NT2/D1 (cell line): ENCODE data around the gene RCOR1.

ENCODE experiments used
- DNase-seq: peaks from one replicate; pipeline ENCODE4 v3.0.0-alpha.2; 2011; ENCODE audit warnings: low read depth, low spot score
- H3K27me3 ChIP-seq: 2 replicates; pipeline ENCODE4 v1.6.0; 2011; ENCODE audit warnings: mild to moderate bottlenecking; ENCODE audit not compliant: insufficient read length, insufficient read depth
- H3K36me3 ChIP-seq: 2 replicates; pipeline ENCODE4 v1.6.1; 2011; ENCODE audit warnings: mild to moderate bottlenecking, low read length, mixed read lengths; ENCODE audit not compliant: insufficient read depth, insufficient read length
- H3K4me1 ChIP-seq: 2 replicates; pipeline ENCODE4 v1.5.1; 2011; ENCODE audit not compliant: insufficient read depth, insufficient read length
- H3K4me3 ChIP-seq: 2 replicates; pipeline ENCODE4 v1.5.1; 2011; ENCODE audit warnings: low read depth; ENCODE audit not compliant: insufficient read length
- H3K9ac ChIP-seq: 2 replicates; pipeline ENCODE4 v1.6.0; 2011; ENCODE audit warnings: low read depth; ENCODE audit not compliant: insufficient read length
- H3K9me3 ChIP-seq: 2 replicates; pipeline ENCODE4 v1.5.1; 2011; ENCODE audit warnings: mild to moderate bottlenecking, low read length; ENCODE audit not compliant: insufficient read depth
- SUZ12 ChIP-seq: IDR thresholded peaks from 2 replicates; pipeline ENCODE4 v1.6.1; 2011; ENCODE audit not compliant: insufficient read length, insufficient read depth; ENCODE audit errors: extremely low read depth
- YY1 ChIP-seq: IDR thresholded peaks from 2 replicates; pipeline ENCODE4 v1.6.1; 2011; ENCODE audit not compliant: insufficient read length, insufficient read depth
- ZNF274 ChIP-seq: IDR thresholded peaks from 2 replicates; pipeline ENCODE4 v1.6.1; 2011; ENCODE audit warnings: mild to moderate bottlenecking, low read depth, low read length

Gene RCOR1

DNA sequence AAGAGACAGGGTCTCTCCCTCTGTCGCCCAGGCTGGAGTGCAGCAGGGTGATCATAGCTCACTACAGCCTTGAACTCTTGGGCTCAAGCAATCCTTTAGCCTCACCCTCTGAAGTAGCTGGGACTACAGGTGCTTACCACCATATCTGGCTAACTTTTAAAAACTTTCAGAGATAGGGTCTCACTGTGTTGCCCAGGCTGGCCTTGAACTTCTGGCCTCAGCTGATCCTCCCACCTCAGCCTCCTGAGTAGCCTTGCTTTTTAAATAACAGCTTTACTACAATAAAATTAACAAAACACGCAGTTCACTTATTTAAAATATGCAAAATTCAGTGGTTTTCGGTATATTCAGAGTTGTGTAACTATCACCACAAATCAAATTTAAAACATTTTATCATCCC, 79.0 kb downstream of the RCOR1 start:
- TF ChIP-seq ZNF274, result no peak
- no peak for TF ChIP-seq YY1
- TF ChIP-seq SUZ12, result no peak
- H3K4me3 ChIP-seq, result no peak overlapping the region
- no peaks in the 10 kb centered on the region for H3K4me1 ChIP-seq
- no peaks in the 10 kb centered on the region for H3K36me3 ChIP-seq
- peaks cover 9% of the 10 kb centered on the region; the same call in 1 of the 2 replicates for H3K9me3 ChIP-seq
- H3K27me3 ChIP-seq, result no peaks in the 10 kb centered on the region
- H3K9ac ChIP-seq, result no peak overlapping the region
- DNase-seq, result no peak

GRCh38 chr14:102672410-102672960, 80.0 kb downstream of the RCOR1 start:
- no peak overlapping the region for H3K9ac ChIP-seq
- peaks cover 9% of the 10 kb centered on the region; the same call in 1 of the 2 replicates for H3K9me3 ChIP-seq
- TF ChIP-seq SUZ12 (no peak), YY1 (no peak), ZNF274 (no peak)
- no peaks in the 10 kb centered on the region for H3K27me3 ChIP-seq
- DNase-seq, result no peak
- no peaks in the 10 kb centered on the region for H3K4me1 ChIP-seq
- no peak overlapping the region for H3K4me3 ChIP-seq
- no peaks in the 10 kb centered on the region for H3K36me3 ChIP-seq

DNA sequence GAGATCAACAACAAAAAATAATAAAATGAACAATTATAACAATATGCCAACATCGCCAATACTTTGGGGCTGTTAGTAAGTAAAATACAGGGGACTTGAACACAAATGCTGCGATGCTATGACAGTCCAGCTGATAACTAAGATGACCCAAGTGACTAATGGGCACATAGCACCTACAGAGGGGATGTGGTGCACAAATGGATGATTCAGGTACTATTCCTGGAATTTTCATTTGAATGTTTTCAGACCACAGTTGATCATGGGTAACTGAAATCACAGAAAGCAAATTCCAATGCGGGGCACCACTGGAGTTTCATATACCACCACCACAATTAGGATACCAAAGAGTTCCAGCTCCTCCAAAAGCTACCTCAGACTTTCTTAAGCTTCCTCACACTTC, 82.9 kb downstream of the RCOR1 start:
- no peak for TF ChIP-seq SUZ12
- TF ChIP-seq ZNF274, result no peak
- TF ChIP-seq YY1, result no peak
- H3K4me3 ChIP-seq, result no peak overlapping the region
- H3K9ac ChIP-seq, result no peak overlapping the region
- no peaks in the 10 kb centered on the region for H3K27me3 ChIP-seq
- DNase-seq, result no peak
- H3K4me1 ChIP-seq, result no peaks in the 10 kb centered on the region
- no peaks in the 10 kb centered on the region for H3K36me3 ChIP-seq
- peaks cover 15% of the 10 kb centered on the region; the same call in 1 of the 2 replicates for H3K9me3 ChIP-seq

DNA sequence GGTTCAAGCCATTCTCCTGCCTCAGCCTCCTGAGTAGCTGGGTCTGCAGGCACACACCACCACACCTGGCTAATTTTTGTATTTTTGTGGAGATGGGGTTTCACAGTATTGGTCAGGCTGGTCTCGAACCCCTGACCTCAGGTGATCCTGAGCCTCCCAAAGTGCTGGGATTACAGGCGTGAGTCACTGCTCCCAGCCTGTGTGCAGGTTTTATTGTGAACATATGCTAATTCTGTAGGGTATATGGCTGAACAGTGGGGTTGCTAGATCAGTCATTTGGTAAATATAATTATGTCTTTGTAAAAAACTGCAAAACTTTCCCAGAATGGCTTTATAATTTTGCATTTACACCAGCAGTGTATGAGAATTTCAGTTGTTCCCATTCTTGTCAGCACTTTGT, 85.9 kb downstream of the RCOR1 start:
- no peak overlapping the region for H3K9ac ChIP-seq
- no peaks in the 10 kb centered on the region for H3K27me3 ChIP-seq
- H3K9me3 ChIP-seq, result peaks cover 15% of the 10 kb centered on the region; the same call in 1 of the 2 replicates
- H3K4me3 ChIP-seq, result no peak overlapping the region
- H3K4me1 ChIP-seq, result no peaks in the 10 kb centered on the region
- H3K36me3 ChIP-seq, result peaks cover 8% of the 10 kb centered on the region
- TF ChIP-seq YY1 (no peak), ZNF274 (no peak), SUZ12 (no peak)
- DNase-seq, result no peak

DNA sequence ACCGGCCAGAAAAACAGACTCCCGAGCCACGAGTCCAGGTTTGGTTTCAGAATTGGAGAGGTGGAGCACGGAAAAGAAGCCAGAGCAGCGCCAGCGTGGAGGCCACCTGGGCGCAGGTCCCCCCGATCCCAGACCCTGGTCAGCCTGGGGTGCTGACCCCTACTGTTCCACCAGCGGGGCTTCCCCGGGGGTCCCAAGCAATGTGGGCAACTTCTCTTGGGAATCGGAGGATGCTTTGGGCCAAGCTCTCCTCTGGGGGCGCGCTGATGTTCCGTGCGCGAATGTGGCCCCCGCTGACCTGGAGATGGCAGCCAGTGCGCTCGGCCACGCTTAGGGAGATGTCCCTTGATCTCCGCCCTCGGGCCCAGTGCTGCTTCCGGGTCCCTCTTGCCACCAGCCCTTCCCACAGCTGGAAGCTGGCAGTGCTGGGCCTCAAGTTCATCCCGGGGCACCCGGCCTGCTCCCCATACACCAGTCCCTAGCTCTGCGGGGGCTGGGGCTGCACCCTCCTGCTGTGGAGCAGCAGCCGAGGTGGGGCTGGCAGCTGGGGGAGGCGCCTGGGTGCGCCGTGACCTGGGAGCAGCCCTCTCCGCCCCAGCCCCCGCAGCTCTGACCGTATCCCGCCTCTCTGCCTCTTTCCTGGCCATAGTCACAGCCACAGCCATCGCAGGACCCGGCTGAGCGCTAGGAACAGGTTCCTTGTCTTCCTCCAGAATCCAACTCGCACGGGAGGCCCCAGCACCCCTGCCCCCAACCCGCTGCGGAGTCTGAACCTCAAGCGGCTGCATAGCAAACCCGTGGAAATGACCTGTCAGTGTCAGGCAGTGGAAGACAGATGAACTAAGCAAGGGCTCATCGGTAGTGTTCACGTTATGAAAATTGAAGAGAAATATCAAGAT, 91.2 kb downstream of the RCOR1 start:
- Histone ChIP-seq H3K4me1 (peaks cover 6% of the 10 kb centered on the region), H3K9ac (no peak overlapping the region)

DNA sequence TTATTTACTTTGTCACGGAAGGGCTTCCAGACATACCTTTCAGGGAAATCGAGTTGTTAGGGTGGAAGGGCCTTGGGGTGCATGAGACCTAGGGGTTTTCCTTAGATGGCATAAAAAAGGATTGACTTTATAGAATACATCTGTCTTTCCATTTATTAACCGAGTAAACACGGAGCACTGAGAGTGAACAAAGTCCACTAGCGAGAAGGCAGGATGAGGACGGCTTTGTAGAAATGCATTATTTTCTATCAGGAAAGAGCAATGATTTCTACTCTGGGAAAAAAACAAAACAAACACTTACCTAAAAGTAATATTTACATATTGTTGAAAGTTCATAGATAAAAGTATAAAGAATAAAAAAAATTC, 91.8 kb downstream of the RCOR1 start:
- Histone ChIP-seq H3K4me3 (no peak overlapping the region), H3K36me3 (peaks cover 17% of the 10 kb centered on the region), H3K4me1 (peaks cover 6% of the 10 kb centered on the region), H3K27me3 (no peaks in the 10 kb centered on the region), H3K9me3 (no peaks in the 10 kb centered on the region), H3K9ac (no peak overlapping the region)
- TF ChIP-seq ZNF274, result no peak
- TF ChIP-seq YY1, result no peak
- no peak for TF ChIP-seq SUZ12
- DNase-seq, result no peak

More for the DNA sequence above, 91.2 kb downstream of the RCOR1 start:
- Histone ChIP-seq H3K4me3 (no peak overlapping the region), H3K36me3 (peaks cover 17% of the 10 kb centered on the region), H3K9me3 (no peaks in the 10 kb centered on the region), H3K27me3 (no peaks in the 10 kb centered on the region)
- DNase-seq, result no peak
- TF ChIP-seq ZNF274 (no peak), YY1 (no peak), SUZ12 (no peak)

DNA sequence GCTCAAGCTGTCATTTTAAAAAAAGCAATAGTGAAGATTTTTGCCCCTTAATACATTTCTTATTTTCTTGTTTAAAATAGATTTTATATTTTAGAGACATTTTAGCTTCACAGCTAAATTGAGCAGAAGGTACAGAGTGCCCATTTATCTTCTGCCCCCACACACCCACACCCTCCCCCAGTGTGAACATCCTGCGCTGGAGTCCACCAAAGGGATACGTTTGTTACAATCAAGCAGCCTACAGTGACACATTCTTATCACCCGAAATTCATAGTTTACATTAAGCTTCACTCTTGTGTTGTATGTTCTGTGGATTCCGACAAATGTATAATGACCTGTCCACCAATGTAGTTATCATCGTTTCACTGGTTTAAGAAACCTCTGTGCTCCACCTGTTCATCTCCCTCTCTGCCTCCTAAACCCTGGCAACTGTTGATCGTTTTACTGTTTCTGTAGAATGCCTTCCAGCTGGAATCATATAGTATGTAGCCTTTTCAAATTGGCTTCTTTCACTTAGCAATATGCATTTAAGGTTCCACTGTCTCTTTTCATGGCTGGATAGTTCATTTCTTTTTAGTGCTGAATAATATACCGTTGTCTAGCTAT, 93.8 kb downstream of the RCOR1 start:
- TF ChIP-seq SUZ12, result no peak
- TF ChIP-seq ZNF274, result no peak
- TF ChIP-seq YY1, result no peak
- H3K36me3 ChIP-seq, result peaks cover 17% of the 10 kb centered on the region
- no peak overlapping the region for H3K9ac ChIP-seq
- no peak overlapping the region for H3K4me3 ChIP-seq
- H3K9me3 ChIP-seq, result no peaks in the 10 kb centered on the region
- H3K27me3 ChIP-seq, result no peaks in the 10 kb centered on the region
- DNase-seq, result no peak
- H3K4me1 ChIP-seq, result peaks cover 6% of the 10 kb centered on the region
